ENCODE measurements around the gene KIF7. TPM values are rescaled to one million over a fixed set of nuclear protein-coding genes. Genes with fewer than 3 reads are reported as not detected.

KIF7 gene
- total RNA-seq, 1 donor from 2014 or later, result 9.3 TPM

- Mint-ChIP-seq H3K4me3 (ENCODE audit: unreplicated experiment) (no peak overlapping the region), H3K27ac (ENCODE audit: unreplicated experiment) (no peak overlapping the region), H3K27me3 (ENCODE audit: unreplicated experiment) (peaks cover 6% of the 10 kb centered on the region)
Measured at GRCh38 chr15:89674526-89674925, 19.3 kb upstream of the KIF7 start.

GRCh38 chr15:89673165-89673512 is 17.9 kb upstream of the KIF7 start:
- peak; percentile 80 for DNase-seq
- H3K4me3 Mint-ChIP-seq (ENCODE audit: unreplicated experiment), result no peak overlapping the region
- peaks cover 3% of the 10 kb centered on the region for H3K9me3 Mint-ChIP-seq (ENCODE audit: unreplicated experiment)
- peak; percentile 75 for TF ChIP-seq CTCF (IDR thresholded peaks at IDR 0.05; ENCODE audit: partially characterized antibody, unreplicated experiment)
- H3K27me3 Mint-ChIP-seq (ENCODE audit: unreplicated experiment), result peaks cover 6% of the 10 kb centered on the region
- peaks cover 4% of the 10 kb centered on the region for H3K4me1 Mint-ChIP-seq (ENCODE audit: low read depth, unreplicated experiment)
- no peaks in the 10 kb centered on the region for H3K36me3 Mint-ChIP-seq (ENCODE audit: unreplicated experiment)
- H3K27ac Mint-ChIP-seq (ENCODE audit: unreplicated experiment), result no peak overlapping the region

More at GRCh38 chr15:89674526-89674925, 19.3 kb upstream of the KIF7 start:
- DNase-seq, result no peak
- peaks cover 4% of the 10 kb centered on the region for H3K4me1 Mint-ChIP-seq (ENCODE audit: low read depth, unreplicated experiment)
- TF ChIP-seq CTCF (IDR thresholded peaks at IDR 0.05; ENCODE audit: partially characterized antibody, unreplicated experiment), result no peak
- H3K36me3 Mint-ChIP-seq (ENCODE audit: unreplicated experiment), result no peaks in the 10 kb centered on the region
- peaks cover 3% of the 10 kb centered on the region for H3K9me3 Mint-ChIP-seq (ENCODE audit: unreplicated experiment)

- H3K4me3 Mint-ChIP-seq (ENCODE audit: unreplicated experiment), result no peak overlapping the region
Measured at GRCh38 chr15:89672221-89673164, 17.2 kb upstream of the KIF7 start.

GRCh38 chr15:89671687-89672086 is 16.4 kb upstream of the KIF7 start:
- H3K4me3 Mint-ChIP-seq (ENCODE audit: unreplicated experiment), result no peak overlapping the region
- no peaks in the 10 kb centered on the region for H3K36me3 Mint-ChIP-seq (ENCODE audit: unreplicated experiment)
- H3K27ac Mint-ChIP-seq (ENCODE audit: unreplicated experiment), result no peak overlapping the region
- H3K9me3 Mint-ChIP-seq (ENCODE audit: unreplicated experiment), result peaks cover 3% of the 10 kb centered on the region
- no peak for TF ChIP-seq CTCF (IDR thresholded peaks at IDR 0.05; ENCODE audit: partially characterized antibody, unreplicated experiment)
- DNase-seq, result no peak
- H3K4me1 Mint-ChIP-seq (ENCODE audit: low read depth, unreplicated experiment), result peaks cover 4% of the 10 kb centered on the region
- H3K27me3 Mint-ChIP-seq (ENCODE audit: unreplicated experiment), result peaks cover 6% of the 10 kb centered on the region

More at GRCh38 chr15:89672221-89673164, 17.2 kb upstream of the KIF7 start:
- Mint-ChIP-seq H3K36me3 (ENCODE audit: unreplicated experiment) (no peaks in the 10 kb centered on the region), H3K27ac (ENCODE audit: unreplicated experiment) (no peak overlapping the region), H3K4me1 (ENCODE audit: low read depth, unreplicated experiment) (peaks cover 4% of the 10 kb centered on the region), H3K9me3 (ENCODE audit: unreplicated experiment) (peaks cover 3% of the 10 kb centered on the region), H3K27me3 (ENCODE audit: unreplicated experiment) (peaks cover 6% of the 10 kb centered on the region)
- DNase-seq, result no peak
- TF ChIP-seq CTCF (IDR thresholded peaks at IDR 0.05; ENCODE audit: partially characterized antibody, unreplicated experiment), result no peak

GRCh38 chr15:89670971-89671560 is 15.8 kb upstream of the KIF7 start:
- Mint-ChIP-seq H3K36me3 (ENCODE audit: unreplicated experiment) (no peaks in the 10 kb centered on the region), H3K4me3 (ENCODE audit: unreplicated experiment) (no peak overlapping the region), H3K27ac (ENCODE audit: unreplicated experiment) (no peak overlapping the region), H3K27me3 (ENCODE audit: unreplicated experiment) (peaks cover 6% of the 10 kb centered on the region), H3K4me1 (ENCODE audit: low read depth, unreplicated experiment) (peaks cover 4% of the 10 kb centered on the region), H3K9me3 (ENCODE audit: unreplicated experiment) (peaks cover 3% of the 10 kb centered on the region)
- no peak for TF ChIP-seq CTCF (IDR thresholded peaks at IDR 0.05; ENCODE audit: partially characterized antibody, unreplicated experiment)
- no peak for DNase-seq

Data from glutamatergic neuron (in vitro differentiated cells).